ENCODE results near the gene LRFN2.

DNA sequence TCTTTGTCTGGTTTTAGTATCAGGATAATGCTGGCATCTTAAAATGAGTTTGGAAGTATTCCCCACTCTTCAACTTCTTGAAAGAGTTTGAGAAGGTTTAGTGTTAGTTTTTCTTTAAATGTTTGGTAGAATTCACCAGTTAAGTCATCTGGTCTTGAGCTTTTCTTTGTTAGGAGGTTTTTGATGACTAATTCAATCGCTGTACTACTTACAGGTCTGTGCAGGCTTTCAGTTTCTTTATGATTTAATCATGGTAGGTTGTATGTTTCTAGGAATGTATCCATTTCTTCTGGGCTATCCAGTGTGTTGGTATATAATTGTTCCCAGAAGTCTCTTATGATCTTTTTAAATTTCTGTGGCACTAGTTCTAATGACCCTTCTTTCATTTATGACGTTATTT lies 215.5 kb downstream of the LRFN2 start:
- TF ChIP-seq, protein P1, sequence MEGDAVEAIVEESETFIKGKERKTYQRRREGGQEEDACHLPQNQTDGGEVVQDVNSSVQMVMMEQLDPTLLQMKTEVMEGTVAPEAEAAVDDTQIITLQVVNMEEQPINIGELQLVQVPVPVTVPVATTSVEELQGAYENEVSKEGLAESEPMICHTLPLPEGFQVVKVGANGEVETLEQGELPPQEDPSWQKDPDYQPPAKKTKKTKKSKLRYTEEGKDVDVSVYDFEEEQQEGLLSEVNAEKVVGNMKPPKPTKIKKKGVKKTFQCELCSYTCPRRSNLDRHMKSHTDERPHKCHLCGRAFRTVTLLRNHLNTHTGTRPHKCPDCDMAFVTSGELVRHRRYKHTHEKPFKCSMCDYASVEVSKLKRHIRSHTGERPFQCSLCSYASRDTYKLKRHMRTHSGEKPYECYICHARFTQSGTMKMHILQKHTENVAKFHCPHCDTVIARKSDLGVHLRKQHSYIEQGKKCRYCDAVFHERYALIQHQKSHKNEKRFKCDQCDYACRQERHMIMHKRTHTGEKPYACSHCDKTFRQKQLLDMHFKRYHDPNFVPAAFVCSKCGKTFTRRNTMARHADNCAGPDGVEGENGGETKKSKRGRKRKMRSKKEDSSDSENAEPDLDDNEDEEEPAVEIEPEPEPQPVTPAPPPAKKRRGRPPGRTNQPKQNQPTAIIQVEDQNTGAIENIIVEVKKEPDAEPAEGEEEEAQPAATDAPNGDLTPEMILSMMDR (conservative IDR thresholded peaks at IDR 0.05 in 1 of 2, IDR thresholded peaks at IDR 0.05 in 1 of 2; ENCODE audit: extremely low read depth in 1 of 2, insufficient read depth in 1 of 2, low read depth in 1 of 2, low read length in 2 of 2) = no peak
- TF ChIP-seq EZH2 (IDR thresholded peaks at IDR 0.05; ENCODE audit: borderline replicate concordance, low read length) = no peak

Measured in mammary epithelial cell (primary cell).